H9 (cell line): ENCODE data around the gene IFT57. TPM values are rescaled to one million over a fixed set of nuclear protein-coding genes. Genes with fewer than 3 reads are reported as not detected.
"Not testable (repeated sequence)": the region's sequence is repeated elsewhere in the genome, so short reads cannot be mapped to it uniquely, and the experiment has no call there.

ENCODE experiments used
- DNase-seq: peaks from one replicate; pipeline ENCODE4 v3.0.0-alpha.2; 2017
- H2AFZ ChIP-seq: one replicate; pipeline ENCODE4 v1.6.1; 2013; ENCODE audit warnings: mild to moderate bottlenecking, low read length, control low read depth, moderate library complexity
- H2AK5ac ChIP-seq: 2 replicates; pipeline ENCODE4 v1.6.1; 2013; ENCODE audit warnings: low read length, control low read depth, mixed read lengths; ENCODE audit not compliant: insufficient read length
- H2BK120ac ChIP-seq: one replicate; pipeline ENCODE4 v1.6.1; 2013; ENCODE audit warnings: low read depth, mild to moderate bottlenecking, low read length, control low read depth, inconsistent platforms; ENCODE audit not compliant: poor library complexity, severe bottlenecking
- H2BK12ac ChIP-seq: 2 replicates; pipeline ENCODE4 v1.6.1; 2013; ENCODE audit warnings: low read length, control low read depth, mixed read lengths, low read depth; ENCODE audit not compliant: insufficient read length
- H2BK15ac ChIP-seq: 2 replicates; pipeline ENCODE4 v1.6.1; 2013; ENCODE audit warnings: low read depth, low read length, control low read depth
- H2BK20ac ChIP-seq: one replicate; pipeline ENCODE4 v1.6.1; 2013; ENCODE audit warnings: low read depth, mild to moderate bottlenecking, low read length, control low read depth, inconsistent platforms; ENCODE audit not compliant: poor library complexity, severe bottlenecking
- H2BK5ac ChIP-seq: 2 replicates; pipeline ENCODE4 v1.6.1; 2013; ENCODE audit warnings: low read length, control low read depth, mixed read lengths; ENCODE audit not compliant: insufficient read length
- H3K14ac ChIP-seq: 2 replicates; pipeline ENCODE4 v1.6.1; 2013; ENCODE audit warnings: low read length, control low read depth; ENCODE audit not compliant: insufficient read depth
- H3K18ac ChIP-seq: 2 replicates; pipeline ENCODE4 v1.6.1; 2013; ENCODE audit warnings: low read depth, mild to moderate bottlenecking, mixed read lengths, low read length, control low read depth; ENCODE audit not compliant: insufficient read length
- H3K23ac ChIP-seq: 2 replicates; pipeline ENCODE4 v1.6.1; 2013; ENCODE audit warnings: low read length, control low read depth, mixed read lengths, low read depth; ENCODE audit not compliant: insufficient read length
- H3K23me2 ChIP-seq: 2 replicates; pipeline ENCODE4 v1.6.1; 2013; ENCODE audit warnings: low read depth, mild to moderate bottlenecking, mixed read lengths, low read length, control low read depth; ENCODE audit not compliant: insufficient read length, poor library complexity, severe bottlenecking
- H3K27ac ChIP-seq: 2 replicates; pipeline ENCODE4 v1.5.1; 2013; ENCODE audit warnings: low read length, control low read depth, mixed read lengths, low read depth; ENCODE audit not compliant: insufficient read length
- H3K27me3 ChIP-seq: 2 replicates; pipeline ENCODE4 v1.6.1; 2013; ENCODE audit warnings: low read length, control low read depth, inconsistent platforms; ENCODE audit not compliant: insufficient read depth
- H3K4ac ChIP-seq: 2 replicates; pipeline ENCODE4 v1.6.1; 2013; ENCODE audit warnings: low read depth, mild to moderate bottlenecking, control low read depth, inconsistent platforms, low read length, moderate library complexity
- H3K4me1 ChIP-seq: 2 replicates; pipeline ENCODE4 v1.6.1; 2013; ENCODE audit warnings: low read length, control low read depth, inconsistent platforms; ENCODE audit not compliant: insufficient read depth
- H3K4me2 ChIP-seq: 2 replicates; pipeline ENCODE4 v1.6.1; 2013; ENCODE audit warnings: low read length, control low read depth, mixed read lengths; ENCODE audit not compliant: insufficient read length, insufficient read depth
- H3K56ac ChIP-seq: 2 replicates; pipeline ENCODE4 v1.6.1; 2013; ENCODE audit warnings: low read depth, mild to moderate bottlenecking, mixed read lengths, low read length, control low read depth; ENCODE audit not compliant: insufficient read length
- H3K79me1 ChIP-seq: 2 replicates; pipeline ENCODE4 v1.6.1; 2013; ENCODE audit warnings: low read depth, mild to moderate bottlenecking, moderate library complexity, low read length, control low read depth, inconsistent platforms; ENCODE audit not compliant: insufficient read depth, poor library complexity, severe bottlenecking
- H3K79me2 ChIP-seq: 2 replicates; pipeline ENCODE4 v1.6.1; 2013; ENCODE audit warnings: low read length, control low read depth, inconsistent platforms; ENCODE audit not compliant: insufficient read depth
- H3K9ac ChIP-seq: 2 replicates; pipeline ENCODE4 v1.6.1; 2013; ENCODE audit warnings: low read length, control low read depth, mixed read lengths; ENCODE audit not compliant: insufficient read length; ENCODE audit errors: extremely low read depth
- H3K9me3 ChIP-seq: one replicate; pipeline ENCODE4 v1.6.1; 2013; ENCODE audit warnings: low read depth, low read length, inconsistent platforms; ENCODE audit not compliant: control insufficient read depth
- H3T11ph ChIP-seq: one replicate; pipeline ENCODE4 v1.6.1; 2013; ENCODE audit warnings: mild to moderate bottlenecking, low read length, control low read depth, inconsistent platforms
- H4K20me1 ChIP-seq: one replicate; pipeline ENCODE4 v1.6.1; 2013; ENCODE audit not compliant: control insufficient read depth, insufficient read length, insufficient read depth
- H4K5ac ChIP-seq: 2 replicates; pipeline ENCODE4 v1.6.1; 2013; ENCODE audit warnings: low read depth, mild to moderate bottlenecking, mixed read lengths, low read length, control low read depth; ENCODE audit not compliant: insufficient read length
- H4K8ac ChIP-seq: replicated peaks from 2 replicates; pipeline ENCODE4 v1.6.1; 2013; ENCODE audit warnings: low read length, control low read depth, mixed read lengths, low read depth; ENCODE audit not compliant: insufficient read length
- H4K91ac ChIP-seq: 2 replicates; pipeline ENCODE4 v1.6.1; 2013; ENCODE audit warnings: low read depth, mild to moderate bottlenecking, moderate library complexity, mixed read lengths, low read length, control low read depth; ENCODE audit not compliant: insufficient read length
- H3K27ac Mint-ChIP-seq, 3 experiments: 2 replicates in 2 of 3; 3 replicates in 1 of 3; pipeline ENCODE4 v1.8.0; 2020 to 2021; ENCODE audit warnings: mixed read lengths in 3 of 3, mild to moderate bottlenecking in 1 of 3, moderate library complexity in 1 of 3
- H3K27me3 Mint-ChIP-seq: 2 replicates; pipeline ENCODE4 v1.8.0; 2021; ENCODE audit warnings: low read depth, mild to moderate bottlenecking, moderate library complexity, mixed read lengths
- H3K36me3 Mint-ChIP-seq, 3 experiments: 2 replicates in 2 of 3; 3 replicates in 1 of 3; pipeline ENCODE4 v1.8.0; 2020 to 2021; ENCODE audit warnings: low read depth in 3 of 3, mixed read lengths in 3 of 3; ENCODE audit not compliant: insufficient read depth in 1 of 3
- H3K4me1 Mint-ChIP-seq, 2 experiments: 2 replicates each; pipeline ENCODE4 v1.8.0; 2020; ENCODE audit warnings: mixed read lengths in 2 of 2
- H3K4me3 Mint-ChIP-seq, 2 experiments: 2 replicates in 1 of 2; 3 replicates in 1 of 2; pipeline ENCODE4 v1.8.0; 2020 to 2021; ENCODE audit warnings: mild to moderate bottlenecking in 2 of 2, mixed read lengths in 2 of 2, moderate library complexity in 1 of 2
- H3K9me3 Mint-ChIP-seq, 2 experiments: 2 replicates in 1 of 2; 3 replicates in 1 of 2; pipeline ENCODE4 v1.8.0; 2020; ENCODE audit warnings: mild to moderate bottlenecking in 2 of 2, mixed read lengths in 2 of 2, moderate library complexity in 1 of 2
- CTCF ChIP-seq: fragments of 200-600 bp; sonication (generic); conservative IDR thresholded peaks from 3 replicates; pipeline ENCODE4 v1.8.0; 2021; ENCODE audit warnings: antibody characterized with exemption, mild to moderate bottlenecking
- WGBS: extraction: QIAGEN DNeasy Blood & Tissue Kit; methylation state at CpG from one replicate; pipeline ENCODE4 v1.1.7; 2013; ENCODE audit warnings: missing lambda C conversion rate, low lambda C conversion rate, mixed read lengths; ENCODE audit not compliant: insufficient read length; ENCODE audit errors: extremely low coverage; 5-methylcytosine and 5-hydroxymethylcytosine counted together
- total RNA-seq: library from RNA; stranded (reverse); gene quantifications from 2 replicates; pipeline ENCODE4 v1.2.1, GENCODE V29; 2021

IFT57 gene
- total RNA-seq, 1 experiment from 2014 or later = 21.4 TPM

DNA sequence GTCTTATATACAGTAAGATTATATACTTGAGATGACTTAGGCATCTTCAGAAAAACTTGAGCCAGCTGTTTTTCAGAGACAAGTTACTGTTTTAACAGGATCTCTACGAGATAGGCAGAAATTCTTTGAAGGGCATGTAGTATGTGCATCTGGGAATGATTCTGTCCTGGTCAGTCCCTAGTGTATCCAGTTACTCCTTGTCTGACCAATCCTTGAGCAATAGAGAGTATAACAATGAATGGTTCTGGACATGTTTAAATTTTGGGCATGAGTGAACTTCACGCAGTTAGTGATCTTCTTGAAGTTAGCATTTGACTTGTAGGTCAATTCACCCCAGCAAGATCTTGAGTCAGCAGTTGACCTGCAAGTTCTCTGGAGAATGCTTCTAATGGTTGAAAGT lies 49.4 kb upstream of the IFT57 start:
- no peak overlapping the region for H2BK5ac ChIP-seq
- no peak overlapping the region for H3K23ac ChIP-seq
- H2BK12ac ChIP-seq = no peak overlapping the region
- H2AK5ac ChIP-seq = no peak overlapping the region
- H4K91ac ChIP-seq = no peak overlapping the region
- Mint-ChIP-seq H3K36me3 (peaks cover 2 to 10% (median 4%) of the 10 kb centered on the region in 3 experiments; a peak in 4 of 7 replicates), H3K27ac (no peak overlapping the region), H3K9me3 (peaks cover 11 to 17% of the 10 kb centered on the region in 2 experiments; a peak in 4 of 5 replicates), H3K4me1 (peaks cover 3 to 4% of the 10 kb centered on the region in 2 experiments; a peak in 3 of 4 replicates), H3K4me3 (no peak overlapping the region), H3K27me3 (no peaks in the 10 kb centered on the region)
- no peaks in the 10 kb centered on the region for H3K79me2 ChIP-seq
- H3K9me3 ChIP-seq = no peaks in the 10 kb centered on the region
- no peak overlapping the region for H3K18ac ChIP-seq
- no peak overlapping the region for H3K4me2 ChIP-seq
- no peaks in the 10 kb centered on the region for H3K79me1 ChIP-seq
- no peak overlapping the region for H3K27ac ChIP-seq
- H2BK15ac ChIP-seq = no peak overlapping the region
- no peak overlapping the region for H3K14ac ChIP-seq
- TF ChIP-seq CTCF = no peak
- H3T11ph ChIP-seq = no peak overlapping the region
- no peak overlapping the region for H4K8ac ChIP-seq
- H3K9ac ChIP-seq = no peak overlapping the region
- H2AFZ ChIP-seq = no peak overlapping the region
- H2BK120ac ChIP-seq = no peak overlapping the region
- H4K5ac ChIP-seq = no peak overlapping the region
- no peaks in the 10 kb centered on the region for H3K27me3 ChIP-seq
- DNase-seq = no peak
- H3K4ac ChIP-seq = no peak overlapping the region
- H3K56ac ChIP-seq = no peak overlapping the region
- H4K20me1 ChIP-seq = no peaks in the 10 kb centered on the region
- no CpG with 5 or more reads among the region's 2 CpGs for WGBS
- H3K23me2 ChIP-seq = no peaks in the 10 kb centered on the region
- H3K4me1 ChIP-seq = no peaks in the 10 kb centered on the region
- H2BK20ac ChIP-seq = no peak overlapping the region

DNA sequence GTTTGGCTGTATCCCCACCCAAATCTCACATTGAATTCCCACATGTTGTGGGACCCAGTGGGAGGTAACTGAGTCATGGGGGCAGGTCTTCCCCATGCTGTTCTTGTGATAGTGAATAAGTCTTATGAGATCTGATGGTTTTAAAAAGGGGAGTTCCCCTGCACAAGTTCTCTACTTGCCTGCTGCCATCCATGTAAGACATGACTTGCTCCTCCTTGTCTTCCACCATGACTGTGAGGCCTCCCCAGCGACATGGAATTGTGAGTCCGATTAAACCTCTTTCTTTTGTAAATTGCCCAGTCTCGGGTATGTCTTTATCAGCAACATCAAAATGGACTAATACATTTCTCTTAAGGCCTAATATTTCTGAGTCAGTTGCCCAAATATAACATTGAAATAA lies 46.0 kb upstream of the IFT57 start:
- H2BK120ac ChIP-seq, H2BK5ac ChIP-seq, H2AK5ac ChIP-seq, H2AFZ ChIP-seq, H4K20me1 ChIP-seq, H3K9ac ChIP-seq, H3K14ac ChIP-seq, H3K27me3 Mint-ChIP-seq, H2BK15ac ChIP-seq, H2BK20ac ChIP-seq, H3K23me2 ChIP-seq, H3K18ac ChIP-seq, H2BK12ac ChIP-seq, H3K27ac ChIP-seq, H3K27me3 ChIP-seq, H3K4ac ChIP-seq, DNase-seq, H4K8ac ChIP-seq, H3K4me1 Mint-ChIP-seq, H3K4me2 ChIP-seq, H3K79me2 ChIP-seq, H4K91ac ChIP-seq, H4K5ac ChIP-seq, H3K4me1 ChIP-seq, H3T11ph ChIP-seq, H3K56ac ChIP-seq, H3K23ac ChIP-seq, H3K4me3 Mint-ChIP-seq, H3K9me3 ChIP-seq, H3K79me1 ChIP-seq: not testable (repeated sequence)
- WGBS = no CpG with 5 or more reads among the region's 3 CpGs
- Mint-ChIP-seq H3K9me3 (peaks cover 11 to 14% of the 10 kb centered on the region in 2 experiments; a peak in 4 of 5 replicates), H3K27ac (peak overlapping the region in 1 of 3 experiments; percentile 37; a peak in 1 of 7 replicates), H3K36me3 (peaks cover 2 to 10% (median 4%) of the 10 kb centered on the region in 3 experiments; a peak in 4 of 7 replicates)
